ENCODE data around the gene PLPP6. TPM values are rescaled to one million over a fixed set of nuclear protein-coding genes. Genes with fewer than 3 reads are reported as not detected.

Gene PLPP6
- total RNA-seq, 1 experiment from 2014 or later: 13.4 TPM

DNA sequence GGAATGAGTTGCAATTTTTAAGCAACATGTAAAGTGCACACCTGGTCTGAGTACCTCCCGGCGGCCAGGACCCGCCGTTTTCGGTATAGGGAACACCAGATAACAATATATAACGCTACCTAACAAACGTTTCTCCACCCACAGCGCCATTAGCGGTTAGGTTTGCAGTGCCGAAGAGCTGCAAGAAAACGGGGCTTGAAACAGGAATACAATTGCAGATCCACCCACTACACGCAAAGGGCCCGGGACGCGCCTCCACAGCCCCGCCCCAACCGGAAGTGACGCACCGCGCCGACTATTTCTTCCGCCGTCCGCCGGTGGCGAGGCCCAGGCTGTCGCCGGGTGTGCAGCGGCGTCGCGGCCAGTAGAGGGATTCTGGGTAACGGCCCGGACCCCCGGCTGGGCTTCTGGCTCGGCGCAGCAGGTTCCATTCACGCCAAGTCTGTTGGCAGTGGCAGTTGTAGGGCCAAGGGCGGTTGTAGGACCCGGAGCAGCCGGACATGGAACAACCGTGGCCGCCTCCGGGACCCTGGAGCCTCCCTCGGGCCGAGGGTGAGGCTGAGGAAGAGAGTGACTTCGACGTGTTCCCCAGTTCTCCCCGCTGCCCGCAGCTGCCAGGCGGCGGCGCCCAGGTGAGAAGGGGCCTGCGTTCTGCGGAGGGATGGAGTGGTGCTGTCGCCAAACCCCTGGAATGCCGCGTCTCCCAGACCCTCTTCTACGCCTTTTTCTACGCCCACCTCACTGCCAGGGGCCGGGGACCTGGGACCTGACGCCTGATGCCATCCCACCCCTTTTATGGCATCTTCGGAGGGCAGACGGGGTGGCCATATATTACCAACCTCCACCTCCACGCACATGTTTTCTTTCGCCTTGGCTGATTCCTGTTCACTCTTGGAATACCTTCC lies 17.4 kb downstream of the PLPP6 start, which contains the start of gene CDC37L1 (continued):
- no peak for TF ChIP-seq HMGA2 (CRISPR knock-in tag; IDR thresholded peaks at IDR 0.05)
- TF ChIP-seq ZBTB21 (CRISPR knock-in tag; IDR thresholded peaks at IDR 0.05; ENCODE audit: borderline replicate concordance): no peak
- TF ChIP-seq AR (CRISPR knock-in tag; IDR thresholded peaks at IDR 0.05): 0 out of 2 replicates have a peak, but pooled peaks have one; percentile 64
- no peak for TF ChIP-seq NR3C1 (CRISPR knock-in tag; conservative IDR thresholded peaks at IDR 0.05; ENCODE audit: low read depth)
- peak; percentile 75; the same call in 1 of the 2 replicates for TF ChIP-seq FOXP4 (CRISPR knock-in tag; IDR thresholded peaks at IDR 0.05)
- TF ChIP-seq MAX (CRISPR knock-in tag; IDR thresholded peaks at IDR 0.05): peak; percentile 82; the same call in 1 of the 2 replicates
- TF ChIP-seq OVOL2 (CRISPR knock-in tag; IDR thresholded peaks at IDR 0.05; ENCODE audit: borderline replicate concordance): 0 out of 2 replicates have a peak, but pooled peaks have one; percentile 70
- TF ChIP-seq, protein P1, sequence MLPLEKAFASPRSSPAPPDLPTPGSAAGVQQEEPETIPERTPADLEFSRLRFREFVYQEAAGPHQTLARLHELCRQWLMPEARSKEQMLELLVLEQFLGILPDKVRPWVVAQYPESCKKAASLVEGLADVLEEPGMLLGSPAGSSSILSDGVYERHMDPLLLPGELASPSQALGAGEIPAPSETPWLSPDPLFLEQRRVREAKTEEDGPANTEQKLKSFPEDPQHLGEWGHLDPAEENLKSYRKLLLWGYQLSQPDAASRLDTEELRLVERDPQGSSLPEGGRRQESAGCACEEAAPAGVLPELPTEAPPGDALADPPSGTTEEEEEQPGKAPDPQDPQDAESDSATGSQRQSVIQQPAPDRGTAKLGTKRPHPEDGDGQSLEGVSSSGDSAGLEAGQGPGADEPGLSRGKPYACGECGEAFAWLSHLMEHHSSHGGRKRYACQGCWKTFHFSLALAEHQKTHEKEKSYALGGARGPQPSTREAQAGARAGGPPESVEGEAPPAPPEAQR (CRISPR knock-in tag; IDR thresholded peaks at IDR 0.05): no peak
- TF ChIP-seq, protein P2, sequence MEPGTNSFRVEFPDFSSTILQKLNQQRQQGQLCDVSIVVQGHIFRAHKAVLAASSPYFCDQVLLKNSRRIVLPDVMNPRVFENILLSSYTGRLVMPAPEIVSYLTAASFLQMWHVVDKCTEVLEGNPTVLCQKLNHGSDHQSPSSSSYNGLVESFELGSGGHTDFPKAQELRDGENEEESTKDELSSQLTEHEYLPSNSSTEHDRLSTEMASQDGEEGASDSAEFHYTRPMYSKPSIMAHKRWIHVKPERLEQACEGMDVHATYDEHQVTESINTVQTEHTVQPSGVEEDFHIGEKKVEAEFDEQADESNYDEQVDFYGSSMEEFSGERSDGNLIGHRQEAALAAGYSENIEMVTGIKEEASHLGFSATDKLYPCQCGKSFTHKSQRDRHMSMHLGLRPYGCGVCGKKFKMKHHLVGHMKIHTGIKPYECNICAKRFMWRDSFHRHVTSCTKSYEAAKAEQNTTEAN (CRISPR knock-in tag; IDR thresholded peaks at IDR 0.05): peak; percentile 82
- no peak; the same call in 1 of the 2 replicates for TF ChIP-seq ZNF138 (CRISPR knock-in tag; conservative IDR thresholded peaks at IDR 0.05)
- no peak for TF ChIP-seq ZNF219 (CRISPR knock-in tag; IDR thresholded peaks at IDR 0.05; ENCODE audit: borderline replicate concordance)
- peak; percentile 95 for TF ChIP-seq CREM (CRISPR knock-in tag; IDR thresholded peaks at IDR 0.05)
- peak; percentile 87 for TF ChIP-seq GABPB1 (CRISPR knock-in tag; IDR thresholded peaks at IDR 0.05)
- TF ChIP-seq NR1H2 (CRISPR knock-in tag; IDR thresholded peaks at IDR 0.05): no peak
- TF ChIP-seq HMGXB4 (CRISPR knock-in tag; IDR thresholded peaks at IDR 0.05): peak; percentile 92; the same call in 1 of the 2 replicates
- TF ChIP-seq ZNF423 (CRISPR knock-in tag; IDR thresholded peaks at IDR 0.05): peak; percentile 67
- TF ChIP-seq FOXK1 (CRISPR knock-in tag; IDR thresholded peaks at IDR 0.05): peak; percentile 91
- TF ChIP-seq, protein P3, sequence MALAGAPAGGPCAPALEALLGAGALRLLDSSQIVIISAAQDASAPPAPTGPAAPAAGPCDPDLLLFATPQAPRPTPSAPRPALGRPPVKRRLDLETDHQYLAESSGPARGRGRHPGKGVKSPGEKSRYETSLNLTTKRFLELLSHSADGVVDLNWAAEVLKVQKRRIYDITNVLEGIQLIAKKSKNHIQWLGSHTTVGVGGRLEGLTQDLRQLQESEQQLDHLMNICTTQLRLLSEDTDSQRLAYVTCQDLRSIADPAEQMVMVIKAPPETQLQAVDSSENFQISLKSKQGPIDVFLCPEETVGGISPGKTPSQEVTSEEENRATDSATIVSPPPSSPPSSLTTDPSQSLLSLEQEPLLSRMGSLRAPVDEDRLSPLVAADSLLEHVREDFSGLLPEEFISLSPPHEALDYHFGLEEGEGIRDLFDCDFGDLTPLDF (CRISPR knock-in tag; IDR thresholded peaks at IDR 0.05): peak; percentile 78; the same call in 1 of the 2 replicates
- TF ChIP-seq ZNF396 (CRISPR knock-in tag; IDR thresholded peaks at IDR 0.05; ENCODE audit: borderline replicate concordance): no peak
- peak; percentile 90 for TF ChIP-seq MYBL2 (CRISPR knock-in tag; IDR thresholded peaks at IDR 0.05)
- TF ChIP-seq TEAD4 (CRISPR knock-in tag; IDR thresholded peaks at IDR 0.05): peak; percentile 67
- peak; percentile 38; the same call in 1 of the 2 replicates for TF ChIP-seq RELA (CRISPR knock-in tag; IDR thresholded peaks at IDR 0.05; ENCODE audit: borderline replicate concordance)
